Measurements from ENCODE around the gene ABT1.

DNA sequence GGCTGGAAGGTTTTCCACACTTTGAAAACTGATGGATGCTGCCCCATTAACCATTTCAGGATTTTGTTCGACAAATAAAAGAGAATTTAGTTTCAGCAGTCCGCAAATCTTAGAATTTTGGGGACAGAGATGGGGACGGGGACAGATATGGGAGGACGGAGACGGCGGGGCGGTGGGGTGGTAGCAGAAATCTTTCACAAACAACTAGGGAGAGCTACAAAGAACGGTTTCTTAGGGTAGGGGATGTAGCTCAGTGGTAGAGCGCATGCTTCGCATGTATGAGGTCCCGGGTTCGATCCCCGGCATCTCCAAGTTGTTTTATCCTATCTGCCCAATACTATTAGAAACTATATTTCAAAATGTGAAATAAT, 43.5 kb upstream of the ABT1 start:
- TF ChIP-seq, protein P1, sequence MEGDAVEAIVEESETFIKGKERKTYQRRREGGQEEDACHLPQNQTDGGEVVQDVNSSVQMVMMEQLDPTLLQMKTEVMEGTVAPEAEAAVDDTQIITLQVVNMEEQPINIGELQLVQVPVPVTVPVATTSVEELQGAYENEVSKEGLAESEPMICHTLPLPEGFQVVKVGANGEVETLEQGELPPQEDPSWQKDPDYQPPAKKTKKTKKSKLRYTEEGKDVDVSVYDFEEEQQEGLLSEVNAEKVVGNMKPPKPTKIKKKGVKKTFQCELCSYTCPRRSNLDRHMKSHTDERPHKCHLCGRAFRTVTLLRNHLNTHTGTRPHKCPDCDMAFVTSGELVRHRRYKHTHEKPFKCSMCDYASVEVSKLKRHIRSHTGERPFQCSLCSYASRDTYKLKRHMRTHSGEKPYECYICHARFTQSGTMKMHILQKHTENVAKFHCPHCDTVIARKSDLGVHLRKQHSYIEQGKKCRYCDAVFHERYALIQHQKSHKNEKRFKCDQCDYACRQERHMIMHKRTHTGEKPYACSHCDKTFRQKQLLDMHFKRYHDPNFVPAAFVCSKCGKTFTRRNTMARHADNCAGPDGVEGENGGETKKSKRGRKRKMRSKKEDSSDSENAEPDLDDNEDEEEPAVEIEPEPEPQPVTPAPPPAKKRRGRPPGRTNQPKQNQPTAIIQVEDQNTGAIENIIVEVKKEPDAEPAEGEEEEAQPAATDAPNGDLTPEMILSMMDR (IDR thresholded peaks at IDR 0.05; ENCODE audit: low read length), result no peak
- TF ChIP-seq EZH2 (optimal IDR thresholded peaks at IDR 0.05; ENCODE audit: low read depth, low read length), result no peak

Measured in MM.1S (cell line).